GM19328 (cell line): ENCODE measurements around the gene ADRA2C.

Source experiments
- ATAC-seq: cut with Tn5 transposase; IDR thresholded peaks from one replicate; pipeline ENCODE4 v1.9.1; 2021; ENCODE audit warnings: mild to moderate bottlenecking, moderate library complexity; ENCODE audit not compliant: unreplicated experiment

The ADRA2C gene

GRCh38 chr4:3775005-3775404 is 8.8 kb downstream of the ADRA2C start:
- no peak for ATAC-seq

- no peak for ATAC-seq
Observed at GRCh38 chr4:3775576-3775975, 9.4 kb downstream of the ADRA2C start.

DNA sequence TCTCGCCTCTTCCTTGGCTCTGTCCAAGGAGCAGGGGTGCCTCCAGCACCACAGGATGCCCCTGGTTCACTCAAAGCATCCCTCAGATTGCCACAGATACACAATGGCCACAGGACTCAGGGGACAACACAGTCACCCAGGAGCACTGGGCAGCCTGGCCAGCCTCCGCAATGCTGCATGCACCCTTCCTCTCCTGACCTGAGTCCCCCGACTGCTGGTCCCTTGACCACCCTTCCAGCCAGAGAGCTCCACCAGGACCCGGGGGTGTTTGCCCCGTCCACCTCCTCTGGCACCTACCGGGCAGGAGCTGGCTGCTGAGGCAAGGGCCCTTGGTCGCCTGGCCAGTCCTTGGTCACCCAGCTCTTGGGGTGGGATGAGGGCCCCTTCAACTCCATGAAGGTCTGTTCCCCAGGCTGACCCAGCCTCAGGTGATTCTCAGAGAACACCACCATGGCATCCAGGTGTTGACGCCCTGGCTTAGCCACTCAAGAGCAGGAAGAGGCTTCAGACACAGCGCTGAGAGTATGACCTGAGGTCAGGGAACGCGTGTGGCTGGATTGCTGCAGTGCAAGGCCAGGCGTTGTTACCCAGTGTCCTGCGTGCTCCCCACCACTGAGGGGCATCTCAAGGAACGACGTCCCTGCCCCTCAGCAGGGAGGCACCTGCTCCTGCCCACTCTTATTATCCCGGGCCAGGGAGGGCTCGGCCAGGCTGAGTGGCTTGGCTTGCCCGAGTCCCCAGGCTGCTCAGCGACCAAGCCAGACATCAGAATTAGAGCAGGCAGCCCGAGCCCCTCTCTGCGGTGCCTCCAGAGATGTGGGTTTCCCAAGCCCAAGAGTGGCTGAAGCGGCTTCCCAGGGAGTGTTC is 10.2 kb downstream of the ADRA2C start:
- no peak for ATAC-seq

- ATAC-seq, result no peak
Observed at GRCh38 chr4:3777033-3777390, 10.8 kb downstream of the ADRA2C start.

- ATAC-seq, result no peak
Observed at GRCh38 chr4:3777669-3778068, 11.5 kb downstream of the ADRA2C start.

- no peak for ATAC-seq
Observed at GRCh38 chr4:3779509-3779908, 13.3 kb downstream of the ADRA2C start.

DNA sequence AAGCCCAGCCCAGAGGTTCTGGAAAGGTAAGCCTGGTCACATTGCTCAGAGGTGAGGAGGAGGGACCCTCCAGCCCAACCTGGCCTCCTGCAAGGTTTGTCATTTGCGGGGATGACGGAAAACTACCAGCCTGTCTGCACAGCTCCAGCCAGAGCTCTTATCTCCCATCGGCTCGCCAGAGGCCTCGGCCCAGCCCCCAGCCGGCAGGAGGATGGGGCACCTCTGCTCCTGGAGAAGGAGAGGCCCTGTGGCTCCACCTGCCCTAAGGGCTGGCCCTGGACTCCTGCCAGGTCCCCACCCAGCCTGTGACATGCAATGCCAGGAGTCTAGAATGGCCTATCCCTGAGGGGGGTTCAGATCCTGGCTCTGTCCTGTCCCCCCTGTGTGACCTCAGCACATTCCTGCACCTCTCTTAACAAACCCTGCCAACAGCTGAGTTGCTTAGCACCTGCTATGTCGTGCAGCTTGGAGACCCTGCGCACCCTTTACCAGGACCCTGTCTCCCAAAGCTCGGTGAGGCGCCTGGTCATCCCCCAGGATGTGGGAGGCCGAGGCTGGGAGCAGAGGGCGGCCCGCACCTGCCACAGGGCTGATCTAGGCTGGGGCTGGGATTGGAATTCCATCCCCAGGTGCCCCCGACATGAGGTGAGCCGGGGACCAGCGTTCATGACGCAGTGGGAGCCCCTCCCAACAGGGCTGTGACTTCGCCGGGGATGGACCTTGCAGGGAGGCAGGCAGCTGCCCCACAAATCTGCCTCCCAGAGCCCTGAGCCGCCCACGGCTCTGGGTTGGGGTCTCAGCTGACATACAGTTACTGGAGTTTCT is 14.4 kb downstream of the ADRA2C start:
- ATAC-seq, result no peak

DNA sequence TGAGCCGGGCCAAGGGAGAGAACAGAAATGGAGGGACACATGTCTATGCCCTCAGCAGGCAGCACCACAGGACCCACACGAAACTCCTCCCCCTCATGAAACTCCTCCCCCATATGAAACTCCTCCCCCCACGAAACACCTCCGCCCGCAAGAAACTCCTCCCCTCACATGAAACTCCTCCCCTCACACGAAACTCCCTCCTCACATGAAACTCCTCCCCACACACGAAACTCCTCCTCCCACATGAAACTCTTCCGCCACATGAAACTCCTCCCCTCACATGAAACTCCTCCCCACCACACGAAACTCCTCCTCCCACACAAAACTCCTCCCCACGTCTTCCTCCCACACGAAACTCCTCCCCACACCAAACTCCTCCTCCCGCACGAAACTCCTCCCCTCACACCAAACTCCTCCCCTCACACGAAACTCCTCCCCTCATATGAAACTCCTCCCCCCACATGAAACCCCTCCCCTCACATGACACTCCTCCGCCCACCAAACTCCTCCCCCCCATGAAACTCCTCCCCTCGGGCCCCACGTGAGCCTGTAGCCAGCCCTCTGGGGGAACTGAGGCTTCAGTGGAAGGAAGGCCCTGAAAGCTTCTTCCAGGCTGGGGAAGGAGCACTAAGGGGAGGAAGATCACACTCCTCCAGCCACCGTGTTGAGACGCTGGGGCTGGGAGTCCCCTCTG is 15.2 kb downstream of the ADRA2C start:
- no peak for ATAC-seq

GRCh38 chr4:3781997-3782930 is 16.1 kb downstream of the ADRA2C start:
- ATAC-seq, result no peak

GRCh38 chr4:3783693-3784306 is 17.6 kb downstream of the ADRA2C start:
- no peak for ATAC-seq

DNA sequence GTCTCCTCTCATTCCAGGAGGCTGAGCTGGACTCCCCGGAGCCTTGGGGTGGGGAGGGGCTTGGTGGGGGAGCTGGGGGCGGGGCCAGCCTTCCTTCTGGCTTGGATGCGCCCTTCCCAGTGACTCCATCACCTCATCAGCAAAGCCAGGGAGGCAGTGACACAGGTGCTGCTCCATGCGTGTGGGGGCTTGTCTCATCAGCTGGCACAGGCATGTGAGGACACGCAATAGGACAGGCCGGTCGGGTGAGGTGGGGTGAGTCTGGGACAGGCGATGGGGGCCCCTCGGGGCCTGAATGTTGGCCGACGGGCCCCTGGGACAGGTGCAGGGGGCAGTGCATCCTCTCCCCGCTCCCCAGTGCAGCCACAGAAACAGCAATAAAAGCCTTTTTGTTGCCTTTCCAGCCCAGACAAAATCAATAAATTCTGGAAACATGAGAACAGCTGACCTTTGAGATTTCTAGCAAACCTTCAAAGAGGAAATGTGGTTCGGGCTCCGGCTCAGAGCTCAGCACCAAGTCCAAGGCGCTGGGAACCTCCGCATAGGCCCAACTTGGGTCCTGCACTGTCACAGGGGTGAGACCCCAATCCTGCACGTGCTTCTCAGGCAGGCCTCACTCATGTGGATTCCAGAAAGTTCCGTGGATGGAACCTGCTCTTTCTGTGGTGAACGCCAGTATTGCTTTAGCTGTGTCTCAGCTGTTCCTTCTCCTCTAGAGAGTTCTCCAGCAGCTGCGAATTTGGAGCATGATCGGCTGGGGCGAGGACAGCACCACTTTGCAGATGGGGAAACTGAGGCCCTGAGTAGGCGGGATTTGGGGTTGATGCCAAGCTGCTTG is 18.5 kb downstream of the ADRA2C start:
- ATAC-seq, result no peak

DNA sequence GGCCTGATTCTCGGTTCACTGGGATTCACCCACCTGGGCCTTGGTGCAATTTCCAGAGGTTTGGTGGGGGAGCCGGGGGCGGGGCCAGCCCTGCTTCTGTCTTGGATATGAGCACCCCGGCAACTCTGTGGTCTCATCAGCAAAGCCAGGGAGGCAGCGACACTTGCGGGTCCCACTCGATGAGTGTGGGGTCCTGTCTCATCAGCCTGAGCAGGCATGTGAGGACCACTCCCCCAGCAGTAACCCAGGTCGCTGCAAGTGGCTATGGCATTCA is 19.0 kb downstream of the ADRA2C start:
- no peak for ATAC-seq

GRCh38 chr4:3786196-3786869 is 20.1 kb downstream of the ADRA2C start:
- no peak for ATAC-seq

DNA sequence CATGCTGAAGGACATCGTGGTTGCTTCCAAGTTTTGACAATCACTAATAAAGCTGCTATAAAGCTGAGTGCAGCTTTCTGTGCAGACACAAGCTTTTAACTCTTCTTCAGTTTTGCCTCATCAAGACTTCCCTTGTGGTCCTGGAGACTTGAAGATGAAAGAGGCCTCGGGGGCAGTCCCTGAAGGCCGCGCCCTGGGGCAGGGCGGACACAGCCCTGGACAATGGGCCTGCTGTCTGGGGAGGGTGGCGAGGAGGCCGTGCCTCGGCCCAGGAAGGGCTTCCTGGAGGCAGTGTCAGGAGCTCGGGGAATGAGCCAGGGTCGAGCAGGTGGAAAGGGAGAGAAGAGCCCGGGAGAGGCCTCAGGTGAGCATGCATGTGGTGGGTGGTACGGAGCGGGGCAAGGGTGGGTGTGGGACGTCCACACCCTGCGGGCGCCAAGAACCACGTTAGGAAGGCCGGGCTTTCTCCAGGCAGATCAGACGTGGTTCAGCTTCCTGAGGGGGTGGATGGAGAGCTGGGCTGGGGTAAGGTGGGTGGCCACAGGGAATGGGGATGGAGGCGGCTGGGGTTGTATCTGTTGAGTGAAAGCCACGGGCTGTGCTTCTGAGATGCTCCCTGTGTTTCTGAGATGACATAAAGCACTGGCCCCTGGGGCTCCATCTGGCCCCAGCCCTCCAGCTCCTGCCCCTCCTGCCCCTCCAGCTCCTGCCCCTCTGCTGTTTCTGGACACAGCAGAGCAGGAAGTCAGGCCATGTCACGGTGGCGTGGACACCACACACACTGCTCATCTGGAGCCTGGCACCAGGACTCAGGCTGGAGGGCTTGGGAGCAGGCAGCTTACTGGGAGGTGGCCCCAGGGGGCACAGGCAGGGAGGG is 21.5 kb downstream of the ADRA2C start:
- ATAC-seq, result no peak

DNA sequence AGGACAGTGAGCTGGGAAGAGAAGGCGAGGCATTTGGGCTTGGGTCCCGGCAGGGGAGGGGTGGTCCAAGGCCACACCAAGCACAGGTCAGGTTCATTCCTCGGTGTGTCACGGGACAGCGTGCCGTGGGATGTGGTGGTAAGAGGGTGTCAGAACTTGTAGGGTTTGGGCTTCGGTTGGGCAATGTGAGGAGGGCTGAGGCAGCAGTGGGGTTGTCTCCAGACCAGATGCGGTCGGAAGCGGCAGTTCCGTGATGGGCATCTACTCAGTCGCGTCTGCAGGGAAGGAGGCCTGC is 22.1 kb downstream of the ADRA2C start:
- ATAC-seq, result no peak

- no peak for ATAC-seq
Observed at GRCh38 chr4:3789587-3789986, 23.4 kb downstream of the ADRA2C start.

DNA sequence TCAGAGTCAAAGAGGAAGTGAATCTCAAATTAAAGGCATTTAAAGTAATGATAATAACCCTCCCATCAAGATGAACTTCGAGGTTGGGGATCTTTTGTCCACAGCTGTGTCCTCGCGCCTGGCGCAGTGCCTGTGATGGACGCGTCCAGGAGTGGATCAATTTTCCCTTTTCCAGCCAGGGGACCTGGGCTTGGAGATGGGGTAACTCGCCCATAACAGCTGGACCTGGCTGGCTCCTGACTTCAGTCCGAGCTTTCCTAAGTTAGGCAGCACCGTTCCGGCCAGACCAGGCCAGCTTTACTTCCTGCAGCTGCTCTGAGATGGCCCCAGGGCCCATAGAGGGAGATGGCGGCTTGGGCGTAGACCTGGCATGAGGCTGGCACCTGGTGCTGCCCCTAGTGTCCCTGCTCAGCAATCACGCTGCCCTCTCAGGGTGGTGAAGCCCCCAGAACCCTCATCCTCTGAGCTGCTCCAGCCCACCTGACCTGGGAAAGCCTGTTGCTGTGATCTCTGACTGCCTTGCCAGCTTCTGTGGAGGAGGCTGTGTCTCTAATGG is 23.9 kb downstream of the ADRA2C start:
- ATAC-seq, result no peak

DNA sequence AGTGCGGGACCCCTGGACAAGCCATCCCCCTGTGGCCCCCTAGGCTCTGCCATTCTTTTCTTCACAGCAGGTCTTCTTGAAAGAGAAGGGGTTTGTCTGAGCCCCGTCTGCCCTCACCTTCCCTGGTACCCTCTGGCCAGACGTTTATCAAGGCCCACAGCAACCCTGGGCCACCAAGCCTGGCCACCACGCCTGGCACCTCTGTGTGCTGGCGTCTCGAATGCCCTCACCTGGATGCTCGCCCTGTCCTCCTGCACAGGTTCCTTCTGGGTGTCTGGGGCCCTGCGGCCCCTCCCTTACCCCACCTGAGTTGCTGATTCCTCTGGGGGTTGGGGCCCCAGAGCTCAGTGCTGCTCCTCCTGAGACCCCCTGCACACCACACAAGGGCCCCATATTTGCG is 25.1 kb downstream of the ADRA2C start:
- no peak for ATAC-seq
